Left lung (tissue), 10 donors: ENCODE data around the gene CFHR4. TPM values are rescaled to one million over a fixed set of nuclear protein-coding genes. Genes with fewer than 3 reads are reported as not detected.
"Not testable (repeated sequence)": the region's sequence is repeated elsewhere in the genome, so short reads cannot be mapped to it uniquely, and the experiment has no call there.

Experiments used
- ATAC-seq: fragments of 200-7000 bp; cut with Tn5 transposase; one replicate; pipeline ENCODE4 v1.9.1; 2020; ENCODE audit warnings: moderate library complexity
- DNase-seq, 4 donors: peaks; one replicate each; pipeline ENCODE4 v3.0.0-alpha.2; 2013 to 2020
- H3K27ac ChIP-seq, 2 donors: fragments of 200-600 bp; sonication (generic) in 1 of 2; one replicate each; pipeline versions ENCODE4 v1.5.0 to v1.8.0; 2020 to 2021
- H3K27me3 ChIP-seq, 2 donors: fragments of 200-600 bp; sonication (generic) in 1 of 2; one replicate each; pipeline versions ENCODE4 v1.5.0 to v1.8.0; 2020 to 2021
- H3K36me3 ChIP-seq, 2 donors: fragments of 200-600 bp; sonication (generic) in 1 of 2; one replicate each; pipeline versions ENCODE4 v1.5.0 to v1.8.0; 2020 to 2021
- H3K4me1 ChIP-seq, 2 donors: fragments of 200-600 bp; one replicate each; pipeline ENCODE4 v1.8.0; 2021
- H3K4me3 ChIP-seq, 2 donors: fragments of 200-600 bp; sonication (generic) in 1 of 2; one replicate each; pipeline versions ENCODE4 v1.5.0 to v1.8.0; 2020 to 2021; ENCODE audit warnings: mild to moderate bottlenecking in 1 of 2
- H3K9me3 ChIP-seq, 2 donors: fragments of 200-600 bp; sonication (generic) in 1 of 2; one replicate each; pipeline versions ENCODE4 v1.5.0 to v1.8.0; 2020 to 2021
- intact Hi-C, 2 donors: fragments of 100-400 bp; cut with DNase I; formaldehyde crosslinking; loops; one replicate each; pipeline versions ENCODE4 v1.11.2 to v1.14.2; 2022
- polyA plus RNA-seq, 6 donors: library from polyadenylated mRNA; unstranded; fragments of 120-200 nt; gene quantifications; one replicate each; pipeline ENCODE4 v1.2.1, GENCODE V29; 2013; ENCODE audit not compliant: insufficient read length in 6 of 6
- total RNA-seq, 2 donors: library from RNA; stranded (reverse); fragmentation: NEBNext Ultra II Directional; extraction: Animal tissue kit (Norgen Biotek cat#: 25700); gene quantifications; one replicate each; pipeline ENCODE4 v1.2.1, GENCODE V29; 2021
- TF ChIP-seq, protein P1 (sequence below), 2 donors: fragments of 200-600 bp; sonication (generic) in 1 of 2; IDR thresholded peaks; one replicate each; pipeline versions ENCODE4 v1.5.0 to v1.8.0; 2021; ENCODE audit warnings: antibody characterized with exemption in 2 of 2
- donor health status: DM: no; HTN: yes; CAD: no.
- donor health status: DM: no; HTN: no; CAD: no.

CFHR4 gene
- total and polyA plus RNA-seq, 8 donors = 0.09 to 0.43 (median 0.11) TPM; not detected in 5

GRCh38 chr1:196902344-196902743, 14.5 kb downstream of the CFHR4 start:
- DNase-seq (no peak), ATAC-seq (no peak)
- TF ChIP-seq, protein P1, sequence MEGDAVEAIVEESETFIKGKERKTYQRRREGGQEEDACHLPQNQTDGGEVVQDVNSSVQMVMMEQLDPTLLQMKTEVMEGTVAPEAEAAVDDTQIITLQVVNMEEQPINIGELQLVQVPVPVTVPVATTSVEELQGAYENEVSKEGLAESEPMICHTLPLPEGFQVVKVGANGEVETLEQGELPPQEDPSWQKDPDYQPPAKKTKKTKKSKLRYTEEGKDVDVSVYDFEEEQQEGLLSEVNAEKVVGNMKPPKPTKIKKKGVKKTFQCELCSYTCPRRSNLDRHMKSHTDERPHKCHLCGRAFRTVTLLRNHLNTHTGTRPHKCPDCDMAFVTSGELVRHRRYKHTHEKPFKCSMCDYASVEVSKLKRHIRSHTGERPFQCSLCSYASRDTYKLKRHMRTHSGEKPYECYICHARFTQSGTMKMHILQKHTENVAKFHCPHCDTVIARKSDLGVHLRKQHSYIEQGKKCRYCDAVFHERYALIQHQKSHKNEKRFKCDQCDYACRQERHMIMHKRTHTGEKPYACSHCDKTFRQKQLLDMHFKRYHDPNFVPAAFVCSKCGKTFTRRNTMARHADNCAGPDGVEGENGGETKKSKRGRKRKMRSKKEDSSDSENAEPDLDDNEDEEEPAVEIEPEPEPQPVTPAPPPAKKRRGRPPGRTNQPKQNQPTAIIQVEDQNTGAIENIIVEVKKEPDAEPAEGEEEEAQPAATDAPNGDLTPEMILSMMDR (IDR thresholded peaks at IDR 0.05) = no peak
- no peaks in the 10 kb centered on the region for H3K36me3 ChIP-seq
- H3K9me3 ChIP-seq = no peaks in the 10 kb centered on the region
- H3K4me3 ChIP-seq = no peak overlapping the region
- H3K27ac ChIP-seq = no peak overlapping the region
- intact Hi-C loops = no loop called here
- no peaks in the 10 kb centered on the region for H3K4me1 ChIP-seq
- peaks cover 0 to 8% of the 10 kb centered on the region in 2 donors for H3K27me3 ChIP-seq

- TF ChIP-seq, protein P1 (IDR thresholded peaks at IDR 0.05) = no peak
- Histone ChIP-seq H3K27ac (no peak overlapping the region), H3K4me1 (no peaks in the 10 kb centered on the region), H3K4me3 (no peak overlapping the region), H3K36me3 (no peaks in the 10 kb centered on the region), H3K9me3 (no peaks in the 10 kb centered on the region), H3K27me3 (no peaks in the 10 kb centered on the region)
- ATAC-seq (no peak), DNase-seq (no peak)
- intact Hi-C loops = no loop called here
These were observed 22.4 kb downstream of the CFHR4 start for GRCh38 chr1:196910215-196910614.

DNA sequence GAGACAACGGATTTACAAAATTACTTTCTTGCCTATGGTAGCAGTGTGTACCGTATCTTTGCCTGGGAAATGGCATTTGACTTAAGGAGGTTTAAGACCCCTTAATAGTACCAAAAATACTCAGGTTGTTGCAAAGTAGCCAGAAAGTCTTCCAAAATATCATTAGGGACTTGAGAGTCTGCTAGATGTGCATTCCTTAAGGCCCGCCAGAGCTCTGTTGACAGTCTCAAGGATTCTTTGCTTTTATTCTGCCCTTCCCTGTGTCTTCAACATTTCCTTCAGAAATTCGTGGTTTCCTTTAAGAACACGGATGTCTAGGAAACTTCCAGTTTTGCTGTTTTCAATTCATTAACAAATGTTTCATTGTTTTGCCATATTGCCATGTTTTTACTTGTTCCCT, 24.4 kb downstream of the CFHR4 start:
- H3K36me3 ChIP-seq, H3K4me1 ChIP-seq, H3K27me3 ChIP-seq, H3K4me3 ChIP-seq, H3K27ac ChIP-seq, DNase-seq, H3K9me3 ChIP-seq, intact Hi-C loops: not testable (repeated sequence)
- peak; percentile 17 for ATAC-seq

DNA sequence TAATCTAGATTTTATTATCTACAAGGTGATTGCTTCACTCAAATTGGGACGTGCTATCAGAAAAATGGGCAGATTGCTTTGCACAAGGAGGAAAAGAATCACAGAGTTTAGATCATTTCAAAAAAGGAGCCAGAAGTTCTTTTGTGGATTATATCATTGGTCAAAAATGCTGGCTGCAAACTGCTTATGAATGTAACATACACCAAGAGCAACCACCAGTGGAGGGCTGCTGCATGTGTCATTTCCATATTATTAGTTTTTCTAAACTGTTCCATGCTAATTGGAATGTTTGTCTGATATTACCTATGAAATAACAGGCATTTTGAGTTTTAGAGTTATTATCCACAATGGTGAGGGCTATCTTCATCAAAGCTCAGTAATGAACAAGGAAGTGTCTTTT, 39.0 kb downstream of the CFHR4 start:
- H3K27me3 ChIP-seq, H3K4me3 ChIP-seq, H3K4me1 ChIP-seq, ATAC-seq, H3K27ac ChIP-seq, intact Hi-C loops, DNase-seq, H3K36me3 ChIP-seq, H3K9me3 ChIP-seq: not testable (repeated sequence)

DNA sequence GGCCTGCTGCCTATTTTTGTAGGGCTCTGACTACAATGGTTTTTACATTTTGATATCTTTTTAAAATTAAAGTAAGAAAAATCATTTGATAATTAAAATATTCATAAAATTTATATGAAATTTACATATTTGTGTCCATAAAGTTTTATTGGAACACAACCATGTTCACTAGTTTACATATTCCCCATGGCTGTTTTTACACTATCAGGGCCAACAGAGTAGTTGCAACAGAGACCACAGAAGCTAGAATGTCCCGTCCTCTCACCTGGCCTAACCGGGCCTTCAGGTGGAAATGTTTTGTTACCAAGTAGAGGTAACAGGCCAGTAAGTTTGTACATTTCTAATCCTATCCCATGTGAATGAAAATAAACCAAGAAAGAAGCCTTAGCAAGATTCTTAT, 45.0 kb downstream of the CFHR4 start:
- H3K36me3 ChIP-seq, intact Hi-C loops, ATAC-seq, H3K4me3 ChIP-seq, H3K4me1 ChIP-seq, H3K27me3 ChIP-seq, H3K27ac ChIP-seq, DNase-seq, H3K9me3 ChIP-seq: not testable (repeated sequence)

GRCh38 chr1:196933531-196934189, 45.8 kb downstream of the CFHR4 start:
- intact Hi-C loops = no loop called here
- Histone ChIP-seq H3K27ac (no peak overlapping the region), H3K27me3 (no peaks in the 10 kb centered on the region), H3K9me3 (peaks cover 0 to 2% of the 10 kb centered on the region in 2 donors), H3K4me3 (no peak overlapping the region), H3K36me3 (no peaks in the 10 kb centered on the region), H3K4me1 (no peaks in the 10 kb centered on the region)
- TF ChIP-seq, protein P1 (IDR thresholded peaks at IDR 0.05) = no peak
- ATAC-seq (no peak), DNase-seq (peak in 1 of 4 donors; percentile 67)

- H3K4me1 ChIP-seq, H3K36me3 ChIP-seq, intact Hi-C loops, H3K27ac ChIP-seq, H3K4me3 ChIP-seq, H3K27me3 ChIP-seq, ATAC-seq, H3K9me3 ChIP-seq: not testable (repeated sequence)
- DNase-seq = peak in 2 of 4 donors; percentile 32 to 35
These were observed 53.6 kb downstream of the CFHR4 start for GRCh38 chr1:196941474-196941873.

- intact Hi-C loops, ATAC-seq, H3K27ac ChIP-seq: not testable (repeated sequence)
These were observed 55.7 kb downstream of the CFHR4 start, which contains the start of gene CFHR2 for GRCh38 chr1:196943568-196943967. Gene CFHR2, plus strand, starts transcription at chr1:196943738. Its CDS starts 143 bp downstream, at chr1:196943881.

More at GRCh38 chr1:196943568-196943967, 55.7 kb downstream of the CFHR4 start, which contains the start of gene CFHR2:
- H3K27me3 ChIP-seq, DNase-seq, H3K4me3 ChIP-seq, H3K36me3 ChIP-seq, H3K4me1 ChIP-seq, H3K9me3 ChIP-seq: not testable (repeated sequence)
